Fibroblast of villous mesenchyme (primary cell): ENCODE results near the gene EEF1E1. TPM values are rescaled to one million over a fixed set of nuclear protein-coding genes. Genes with fewer than 3 reads are reported as not detected.

Experiments
- DNase-seq: peaks from one replicate; pipeline ENCODE4 v3.0.0-alpha.2; 2010; ENCODE audit warnings: low read depth
- H3K4me3 ChIP-seq: 2 replicates; pipeline ENCODE4 v1.5.1; 2011; ENCODE audit warnings: low read depth, mild to moderate bottlenecking, low read length
- CTCF ChIP-seq: IDR thresholded peaks from 2 replicates; pipeline ENCODE4 v1.5.1; 2012; ENCODE audit warnings: low read depth, mild to moderate bottlenecking, low read length; ENCODE audit not compliant: insufficient read depth
- total RNA-seq: library from RNA; depleted of rRNA; stranded (reverse); fragments of >200 nt; gene quantifications from 2 replicates; pipeline ENCODE4 v1.2.3, GENCODE V29; 2012

EEF1E1 gene
- total RNA-seq = 22.5 and 35.8 TPM in 2 replicates

DNA sequence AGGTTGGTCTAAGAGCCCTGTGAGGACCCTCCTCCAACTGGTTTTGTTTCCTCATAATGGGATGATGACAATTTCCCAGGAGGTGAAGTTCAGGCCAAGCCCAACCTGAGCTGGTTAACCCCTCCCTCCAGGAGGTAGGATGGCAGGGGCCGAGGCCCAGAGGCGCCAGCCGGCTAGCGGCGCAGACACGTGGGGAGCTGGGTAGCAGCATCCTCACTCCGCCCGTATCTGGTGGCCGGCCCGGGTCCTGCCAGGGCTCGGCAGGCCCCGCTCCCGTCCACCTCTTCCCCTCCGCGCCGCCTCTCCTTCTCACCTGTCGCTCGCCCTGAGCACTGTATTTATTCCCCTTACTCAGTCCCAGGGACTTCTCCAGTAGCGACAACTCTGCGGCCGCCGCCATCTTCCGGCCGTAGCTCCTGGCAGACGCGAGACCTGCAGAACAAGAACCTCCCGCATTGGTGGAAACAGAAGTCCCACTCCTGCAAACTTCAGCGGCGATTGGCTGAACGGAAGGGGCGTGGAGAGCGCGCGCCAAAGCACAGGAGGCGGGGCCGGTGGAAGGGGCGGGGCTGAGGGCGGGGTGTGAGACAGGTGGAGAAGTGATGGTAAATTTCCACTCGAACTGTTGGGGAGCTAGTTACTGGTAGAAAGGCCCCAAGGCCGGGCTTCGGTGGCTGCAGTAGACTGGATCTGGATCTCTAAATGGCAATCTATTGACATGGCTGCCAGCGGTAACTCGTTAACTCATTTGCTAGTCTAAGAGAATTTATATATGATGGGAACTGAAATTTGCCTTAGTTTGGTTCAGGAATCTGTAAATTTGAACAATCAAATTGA lies at the start of gene EEF1E1:
Gene EEF1E1 (minus strand): TSS at position 427 of the 837 bp plus-strand sequence. CDS start 27 bp downstream, at position 400.
- TF ChIP-seq CTCF = no peak
- peak; percentile 93 for DNase-seq

GRCh38 chr6:8149350-8149749 lies 47.0 kb upstream of the EEF1E1 start:
- TF ChIP-seq CTCF = no peak
- DNase-seq = no peak
- H3K4me3 ChIP-seq = no peak overlapping the region

More for the DNA sequence above, at the start of gene EEF1E1:
- H3K4me3 ChIP-seq = peak within 1 kb of the TSS; percentile 84

DNA sequence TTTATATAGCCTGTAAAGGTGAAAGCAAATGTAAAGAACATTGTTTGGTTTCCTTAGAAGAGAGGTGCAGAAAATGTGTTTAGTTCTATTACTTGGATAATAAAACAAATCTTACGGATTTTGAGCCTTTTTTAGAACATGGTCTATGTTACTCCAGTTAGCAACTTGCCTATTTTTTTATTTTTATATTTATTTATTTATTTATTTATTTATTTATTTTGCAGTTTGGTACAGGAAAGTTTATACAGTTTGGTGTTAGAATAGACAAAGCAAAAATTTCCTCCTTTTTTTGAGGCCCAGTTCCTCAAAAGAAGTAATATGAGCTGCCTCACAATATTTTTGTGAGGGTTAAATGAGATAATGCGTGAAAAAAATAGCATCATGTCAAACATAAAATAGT lies 41.6 kb upstream of the EEF1E1 start:
- no peak overlapping the region for H3K4me3 ChIP-seq
- no peak for TF ChIP-seq CTCF
- DNase-seq = no peak

DNA sequence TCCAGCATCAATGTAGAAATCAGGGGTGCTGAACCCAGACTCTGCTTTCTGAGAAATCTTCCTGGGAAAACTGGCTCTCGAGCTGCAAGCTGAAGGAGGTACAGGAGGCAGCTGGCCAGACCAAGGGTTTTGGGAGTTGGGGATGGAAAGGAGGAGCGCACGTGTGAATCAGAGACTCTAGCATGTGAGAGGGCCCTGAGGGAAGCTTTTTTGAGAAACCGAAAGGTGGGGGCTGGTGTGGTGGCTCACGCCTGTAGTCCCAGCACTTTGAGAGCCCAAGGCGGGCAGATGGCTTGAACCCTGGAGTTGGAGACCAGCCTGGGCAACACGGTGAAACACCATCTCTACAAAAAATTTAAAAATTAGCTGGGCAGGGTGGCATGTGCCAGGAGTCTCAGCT lies 37.1 kb upstream of the EEF1E1 start:
- DNase-seq = no peak
- H3K4me3 ChIP-seq = no peak overlapping the region
- no peak for TF ChIP-seq CTCF

DNA sequence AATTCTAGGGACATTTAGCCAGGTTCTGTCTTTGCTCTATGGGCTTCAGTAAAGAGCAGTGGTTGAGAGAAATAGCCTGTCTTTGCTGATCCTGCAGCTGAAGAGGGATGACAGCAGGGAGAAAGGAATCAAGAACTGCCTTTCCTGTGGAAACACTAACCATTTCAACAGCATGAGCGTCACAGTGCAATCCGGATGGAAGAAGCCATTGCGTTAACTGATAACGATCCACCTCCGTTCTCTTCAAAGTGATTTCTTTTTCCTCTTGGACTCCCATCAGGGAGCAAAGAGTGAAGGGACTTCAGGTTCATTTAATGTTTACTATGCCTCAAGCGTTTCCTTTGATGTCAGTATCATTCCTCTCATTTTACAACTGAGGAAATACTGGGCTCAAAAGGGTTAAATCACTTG lies 35.2 kb upstream of the EEF1E1 start:
- H3K4me3 ChIP-seq = no peak overlapping the region
- DNase-seq = no peak
- no peak for TF ChIP-seq CTCF

- no peak for TF ChIP-seq CTCF
- H3K4me3 ChIP-seq = no peak overlapping the region
- no peak for DNase-seq
Measured at GRCh38 chr6:8135276-8135675, 32.9 kb upstream of the EEF1E1 start.
